Airway epithelial cell (primary cell): Measurements from ENCODE around the gene SLC35F4. TPM values are rescaled to one million over a fixed set of nuclear protein-coding genes. Genes with fewer than 3 reads are reported as not detected.

Experiments
- total RNA-seq: library from RNA; depleted of rRNA; stranded (reverse); fragments of >200 nt; gene quantifications from 2 replicates; pipeline ENCODE4 v1.2.3, GENCODE V29; 2015

SLC35F4 gene
- not detected in 2 replicates for total RNA-seq

DNA sequence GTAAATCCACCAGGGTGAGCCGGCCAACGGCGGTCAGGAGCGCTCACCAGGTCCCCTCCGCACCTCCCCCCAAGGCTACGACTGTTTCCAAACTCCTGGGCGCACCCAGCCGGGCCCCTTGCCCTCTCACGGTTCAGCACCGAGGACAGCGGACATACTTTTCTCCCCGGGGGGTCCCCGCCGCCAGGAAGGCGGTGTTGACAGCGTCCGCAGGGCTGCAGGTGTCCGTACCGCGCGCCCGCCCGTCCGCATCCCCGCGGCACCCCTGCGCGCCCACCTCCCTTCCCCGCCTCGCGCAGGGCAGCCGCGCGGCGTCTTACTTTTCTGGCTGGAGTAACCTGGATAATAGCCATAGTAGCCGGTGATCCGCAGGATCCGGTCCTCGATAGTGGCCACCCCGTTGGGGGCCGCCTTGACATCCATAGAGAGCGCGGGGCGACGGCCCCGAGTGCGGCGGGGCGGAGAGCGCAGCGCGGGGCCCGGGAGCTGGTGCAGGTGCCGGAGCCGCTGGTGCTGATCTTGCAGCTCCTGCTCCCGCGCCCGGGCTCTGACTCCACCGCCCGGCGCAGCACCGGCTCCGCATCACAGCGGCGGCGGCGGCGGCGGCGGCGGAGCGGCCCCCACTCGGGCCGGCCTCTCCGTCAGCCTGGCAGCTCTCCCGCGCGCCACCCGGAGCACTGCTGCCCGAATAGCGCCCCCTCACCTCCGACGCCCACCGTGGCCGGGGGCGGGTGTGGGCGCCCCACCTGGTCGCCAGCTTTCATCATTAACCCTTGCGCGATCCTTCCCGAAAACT, at the start of gene SLC35F4:
Gene SLC35F4, minus strand, starts transcription at position 690 of the 796 bp plus-strand sequence.

